Erythroblast (primary cell): Measurements from ENCODE around the gene RBP3.

Source experiments
- GATA1 ChIP-seq: IDR thresholded peaks from 2 replicates; pipeline ENCODE4 v1.6.1; 2011; ENCODE audit warnings: low read depth, mild to moderate bottlenecking, control low read depth, low read length, moderate library complexity
- POLR2A ChIP-seq: IDR thresholded peaks from 2 replicates; pipeline ENCODE4 v1.6.1; 2011; ENCODE audit warnings: mild to moderate bottlenecking, low read length

- no peak for TF ChIP-seq POLR2A
- TF ChIP-seq GATA1, result no peak
These were observed 874 bp upstream of the RBP3 start for GRCh38 chr10:47347303-47347675.
